Measurements from ENCODE around the gene MICAL2.
A peak's percentile ranks its signal among the peaks of the same experiment; 100 is the strongest.

MICAL2 gene, protein sequence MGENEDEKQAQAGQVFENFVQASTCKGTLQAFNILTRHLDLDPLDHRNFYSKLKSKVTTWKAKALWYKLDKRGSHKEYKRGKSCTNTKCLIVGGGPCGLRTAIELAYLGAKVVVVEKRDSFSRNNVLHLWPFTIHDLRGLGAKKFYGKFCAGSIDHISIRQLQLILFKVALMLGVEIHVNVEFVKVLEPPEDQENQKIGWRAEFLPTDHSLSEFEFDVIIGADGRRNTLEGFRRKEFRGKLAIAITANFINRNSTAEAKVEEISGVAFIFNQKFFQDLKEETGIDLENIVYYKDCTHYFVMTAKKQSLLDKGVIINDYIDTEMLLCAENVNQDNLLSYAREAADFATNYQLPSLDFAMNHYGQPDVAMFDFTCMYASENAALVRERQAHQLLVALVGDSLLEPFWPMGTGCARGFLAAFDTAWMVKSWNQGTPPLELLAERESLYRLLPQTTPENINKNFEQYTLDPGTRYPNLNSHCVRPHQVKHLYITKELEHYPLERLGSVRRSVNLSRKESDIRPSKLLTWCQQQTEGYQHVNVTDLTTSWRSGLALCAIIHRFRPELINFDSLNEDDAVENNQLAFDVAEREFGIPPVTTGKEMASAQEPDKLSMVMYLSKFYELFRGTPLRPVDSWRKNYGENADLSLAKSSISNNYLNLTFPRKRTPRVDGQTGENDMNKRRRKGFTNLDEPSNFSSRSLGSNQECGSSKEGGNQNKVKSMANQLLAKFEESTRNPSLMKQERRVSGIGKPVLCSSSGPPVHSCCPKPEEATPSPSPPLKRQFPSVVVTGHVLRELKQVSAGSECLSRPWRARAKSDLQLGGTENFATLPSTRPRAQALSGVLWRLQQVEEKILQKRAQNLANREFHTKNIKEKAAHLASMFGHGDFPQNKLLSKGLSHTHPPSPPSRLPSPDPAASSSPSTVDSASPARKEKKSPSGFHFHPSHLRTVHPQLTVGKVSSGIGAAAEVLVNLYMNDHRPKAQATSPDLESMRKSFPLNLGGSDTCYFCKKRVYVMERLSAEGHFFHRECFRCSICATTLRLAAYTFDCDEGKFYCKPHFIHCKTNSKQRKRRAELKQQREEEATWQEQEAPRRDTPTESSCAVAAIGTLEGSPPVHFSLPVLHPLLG

DNA sequence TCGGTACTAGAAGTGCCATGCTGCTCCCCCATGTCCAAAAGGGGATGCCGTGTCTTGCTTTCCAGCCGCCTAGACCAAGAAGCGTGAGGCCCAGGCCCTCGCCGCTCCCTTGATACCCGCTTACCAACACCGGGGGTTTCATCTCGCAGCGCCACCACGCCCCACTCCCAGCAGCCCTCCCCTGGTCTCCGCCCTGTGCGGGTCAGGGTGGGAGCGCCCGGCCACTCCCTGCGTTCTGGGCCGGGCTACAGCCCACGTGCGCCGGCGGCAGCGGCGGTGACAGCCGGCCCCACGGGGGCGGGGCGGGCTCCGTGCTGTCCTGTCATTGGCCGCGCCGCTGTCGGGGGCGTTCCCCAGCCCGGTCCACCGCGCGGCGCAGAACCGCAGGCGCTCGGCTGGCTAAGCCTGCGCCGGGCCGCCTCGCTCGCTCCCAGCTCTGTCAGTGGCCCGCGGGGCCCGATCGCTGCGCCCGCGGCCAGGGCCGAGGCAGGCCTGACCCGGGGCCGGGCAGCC is at the start of gene MICAL2:
TSS of gene MICAL2 (plus strand) at position 390 of the 513 bp plus-strand sequence. CDS start 51,566 bp downstream, outside the sequence.
- DNase-seq: peak; percentile 76 to 80

DNA sequence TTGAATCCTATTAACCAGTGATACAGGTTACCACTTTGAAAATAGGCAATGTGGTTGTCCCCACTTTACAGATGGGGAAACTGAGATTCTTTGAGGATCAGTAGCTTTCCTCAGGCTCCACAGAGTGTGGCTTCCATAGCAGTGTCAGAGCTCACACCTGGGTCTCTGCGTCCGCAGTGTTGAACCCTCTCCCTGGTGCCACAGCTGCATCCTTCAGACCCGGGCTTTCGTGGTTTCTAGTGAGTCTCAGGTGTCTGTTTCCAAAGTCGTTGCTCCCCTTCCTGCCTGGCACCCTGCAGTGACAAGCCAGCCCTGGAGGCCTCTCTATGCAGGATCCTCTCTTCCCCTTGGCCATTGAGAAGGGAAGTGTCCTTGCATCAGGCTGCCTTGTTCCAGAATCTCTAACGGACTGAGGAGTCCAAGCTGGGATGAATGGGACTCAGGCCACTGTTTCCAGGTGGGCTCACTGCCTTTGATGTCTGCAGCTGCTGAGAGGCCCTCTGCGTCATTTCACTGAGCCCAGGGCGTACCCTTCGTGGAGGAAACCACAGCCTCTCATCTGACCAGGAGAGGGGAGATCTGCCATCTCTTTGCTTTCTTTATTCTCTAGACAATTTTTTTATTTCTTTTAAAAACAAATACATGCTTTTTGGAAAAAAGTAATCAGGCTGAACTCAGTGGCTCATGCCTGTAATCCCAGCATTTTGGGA is 48.4 kb upstream of the MICAL2 start:
- no peak for DNase-seq

DNA sequence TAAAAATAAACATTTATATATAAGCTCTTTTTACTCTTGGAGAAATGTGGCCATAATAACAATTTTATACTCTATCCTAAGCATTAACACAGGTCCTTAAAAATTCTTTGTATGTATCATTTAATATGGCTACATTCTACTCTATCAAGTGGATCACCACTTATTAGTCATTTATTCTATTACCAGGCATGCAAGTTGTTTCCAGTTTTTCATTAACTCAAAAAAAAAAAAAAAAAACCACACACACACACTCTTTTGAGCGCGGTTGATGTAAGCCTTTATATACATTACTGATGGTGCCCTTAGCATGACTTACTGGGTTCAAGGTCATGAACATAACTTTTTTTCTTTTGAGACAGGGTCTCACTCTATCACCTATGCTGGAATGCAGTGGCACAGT is 47.1 kb upstream of the MICAL2 start:
- DNase-seq: no peak

DNA sequence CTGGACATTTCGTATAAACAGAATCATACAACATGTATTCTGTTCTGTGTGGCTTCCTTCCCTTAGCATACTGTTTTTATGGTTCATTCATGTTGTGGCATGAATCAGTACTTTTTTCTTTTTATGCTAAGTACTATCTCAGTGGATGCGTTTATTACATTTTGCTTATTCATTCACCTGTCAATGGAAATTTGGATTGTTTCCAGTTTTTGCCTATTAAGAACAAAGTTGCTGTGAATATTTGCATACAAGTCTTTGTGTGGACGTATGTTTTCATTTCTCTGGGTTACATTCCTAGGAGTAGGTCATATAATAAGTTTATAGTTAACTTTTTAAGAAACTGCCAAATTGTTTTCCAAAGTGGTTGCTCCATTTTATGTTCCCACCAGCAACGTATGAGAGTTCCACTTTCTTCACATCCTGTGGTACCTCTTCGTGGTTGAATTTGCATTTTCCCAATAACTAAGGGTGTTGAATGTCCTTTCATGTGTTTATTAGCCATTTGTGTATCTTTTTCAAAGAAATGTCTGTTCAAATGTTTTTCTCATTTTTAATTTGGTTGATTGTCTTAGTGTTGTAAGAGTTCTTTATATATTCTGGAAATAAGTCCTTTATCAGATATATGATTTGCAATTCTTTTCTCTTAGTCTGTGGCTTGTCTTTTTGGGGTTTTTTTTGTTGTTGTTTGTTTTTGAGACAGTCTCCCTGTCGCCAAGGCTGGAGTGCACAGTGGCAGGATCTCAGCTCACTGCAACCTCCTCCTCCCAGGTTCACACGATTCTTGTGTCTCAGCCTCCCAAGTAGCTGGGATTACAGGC is 46.0 kb upstream of the MICAL2 start:
- DNase-seq: no peak

DNA sequence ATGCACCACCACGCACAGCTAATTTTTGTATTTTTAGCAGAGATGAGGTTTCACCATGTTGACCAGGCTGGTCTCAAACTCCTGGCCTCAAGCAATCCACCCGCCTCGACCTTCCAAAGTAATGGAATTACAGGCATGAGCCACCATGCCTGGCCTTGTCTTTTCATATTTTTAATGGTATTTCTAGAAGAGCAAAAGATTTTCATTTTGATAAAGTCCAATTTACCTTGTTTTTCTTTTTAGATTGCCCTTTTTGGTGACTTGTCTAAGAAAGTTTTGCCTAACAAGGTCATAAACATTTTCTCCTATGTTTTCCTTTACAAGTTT is 45.5 kb upstream of the MICAL2 start:
- no peak for DNase-seq

DNA sequence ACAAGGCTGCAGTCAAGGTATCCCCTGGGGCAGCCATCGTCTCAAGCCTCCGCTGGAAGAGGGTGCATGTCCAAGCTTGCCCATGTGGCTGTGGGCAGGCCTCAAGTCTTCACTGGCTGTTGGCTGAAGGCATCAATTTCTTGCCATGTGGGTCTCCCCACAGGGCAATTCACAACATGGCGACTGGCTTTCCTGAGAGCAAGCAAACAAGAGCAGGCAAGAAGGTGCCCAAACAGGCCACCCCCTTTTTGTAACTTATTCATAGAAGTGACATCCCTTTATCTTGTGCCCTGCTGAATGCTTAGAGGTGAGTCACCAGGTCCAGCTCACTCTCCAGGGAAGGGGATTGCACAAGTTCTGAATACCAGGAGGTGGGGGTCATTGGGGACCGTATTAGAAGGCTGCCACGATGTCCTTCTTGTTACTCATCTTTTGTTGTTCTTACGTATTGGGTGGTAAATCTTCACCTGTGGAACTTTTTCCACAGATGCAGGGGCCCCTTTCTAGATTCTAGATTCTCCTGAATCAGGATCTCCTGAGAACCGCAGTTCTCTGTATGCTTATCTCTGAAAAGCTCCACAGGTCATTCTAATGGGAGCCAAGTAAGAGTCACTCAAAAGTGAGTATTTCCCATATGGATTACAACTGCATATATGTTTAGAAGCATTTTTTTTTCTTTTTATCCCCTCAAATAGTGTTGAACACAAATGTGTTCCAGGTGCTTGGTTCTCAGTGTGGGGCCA is 44.2 kb upstream of the MICAL2 start:
- DNase-seq: no peak

DNA sequence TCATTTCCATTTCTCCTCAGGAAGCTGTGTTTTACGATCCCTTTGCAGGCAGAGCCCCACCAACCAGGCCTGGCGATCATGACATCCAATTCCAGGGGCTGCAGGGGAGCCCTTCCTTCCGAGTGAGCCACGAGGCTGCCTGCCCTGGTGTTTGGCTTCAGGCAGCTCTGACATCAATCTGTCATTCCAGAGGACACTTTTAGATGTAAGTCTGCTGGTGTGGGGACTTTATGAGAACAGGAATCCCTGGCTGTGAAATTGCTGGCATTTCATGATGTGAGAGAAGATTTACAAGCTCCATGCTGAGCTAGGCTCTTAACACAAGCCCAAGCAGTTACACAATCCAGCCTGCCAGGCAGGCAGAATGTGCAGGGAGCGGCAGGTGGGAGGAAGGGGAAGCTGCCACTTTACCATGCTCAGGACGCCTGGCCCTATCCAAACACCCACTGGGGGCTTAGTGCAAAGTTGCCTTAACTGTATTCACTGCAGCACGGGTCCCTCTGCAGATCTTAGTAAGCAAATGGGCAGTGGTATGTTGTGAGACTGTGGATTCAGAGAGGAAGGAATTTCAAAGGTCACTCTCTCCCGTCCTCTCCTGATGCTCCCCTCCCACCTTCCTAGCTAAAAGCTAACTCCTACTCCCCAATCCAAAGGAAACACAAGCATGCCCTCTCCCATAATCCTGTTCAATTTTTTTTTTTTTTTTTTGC is 43.4 kb upstream of the MICAL2 start:
- DNase-seq: no peak

DNA sequence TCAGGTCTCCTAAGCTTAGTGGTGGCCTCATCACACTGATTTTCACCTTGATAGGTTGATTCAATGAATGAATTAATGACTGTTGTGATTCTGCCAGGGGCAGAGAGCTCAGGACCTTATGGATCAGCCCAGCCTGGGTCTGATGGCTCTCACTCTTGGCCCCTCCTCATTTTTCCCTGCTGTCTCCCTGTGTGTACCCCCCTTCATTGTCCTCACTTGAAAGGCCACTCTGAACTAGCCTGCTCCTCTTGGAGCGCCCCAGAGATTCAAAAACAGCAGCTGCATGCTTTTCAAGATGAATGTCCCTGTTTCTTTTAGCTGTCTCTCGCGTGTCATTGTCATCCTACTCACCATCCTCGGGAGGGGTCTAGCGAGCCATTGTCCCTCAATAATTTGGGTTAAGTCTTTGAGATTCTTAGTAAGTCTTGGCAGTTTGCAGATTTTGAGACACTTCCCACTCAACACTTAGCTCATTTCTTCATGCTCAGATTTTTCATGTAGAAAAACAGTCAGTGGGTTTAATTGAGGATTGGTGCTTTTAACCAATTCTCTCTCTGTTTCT is 42.5 kb upstream of the MICAL2 start:
- no peak for DNase-seq

DNA sequence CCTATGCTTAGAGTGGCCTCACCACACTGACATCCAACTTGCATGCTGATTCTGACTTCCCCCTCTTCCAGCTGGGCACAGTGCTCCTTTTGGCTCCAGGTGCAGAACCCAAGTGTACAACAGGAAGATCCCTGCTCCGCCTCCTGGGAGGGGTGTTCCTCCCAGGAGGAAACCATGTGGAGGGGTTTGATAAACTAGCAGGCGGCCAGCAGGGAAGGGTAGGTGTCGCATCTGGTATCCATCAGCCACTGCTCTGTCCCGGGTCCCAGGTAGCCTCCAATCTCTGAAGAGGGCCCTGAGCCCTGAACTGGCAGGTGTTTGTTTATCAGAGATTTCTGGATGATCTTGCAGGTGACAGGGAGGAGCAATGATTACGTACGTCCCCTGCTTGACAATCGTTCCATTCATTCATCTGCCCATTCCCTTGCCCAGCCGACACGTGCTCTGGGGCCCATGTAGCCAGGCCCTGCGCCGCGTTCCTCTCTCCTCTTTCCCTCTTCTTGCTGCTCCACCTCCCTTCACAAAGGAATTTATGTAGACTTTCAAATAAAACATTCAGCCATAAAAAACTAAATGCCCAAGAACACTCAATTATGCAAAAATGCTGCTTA is 41.2 kb upstream of the MICAL2 start:
- DNase-seq: no peak

DNA sequence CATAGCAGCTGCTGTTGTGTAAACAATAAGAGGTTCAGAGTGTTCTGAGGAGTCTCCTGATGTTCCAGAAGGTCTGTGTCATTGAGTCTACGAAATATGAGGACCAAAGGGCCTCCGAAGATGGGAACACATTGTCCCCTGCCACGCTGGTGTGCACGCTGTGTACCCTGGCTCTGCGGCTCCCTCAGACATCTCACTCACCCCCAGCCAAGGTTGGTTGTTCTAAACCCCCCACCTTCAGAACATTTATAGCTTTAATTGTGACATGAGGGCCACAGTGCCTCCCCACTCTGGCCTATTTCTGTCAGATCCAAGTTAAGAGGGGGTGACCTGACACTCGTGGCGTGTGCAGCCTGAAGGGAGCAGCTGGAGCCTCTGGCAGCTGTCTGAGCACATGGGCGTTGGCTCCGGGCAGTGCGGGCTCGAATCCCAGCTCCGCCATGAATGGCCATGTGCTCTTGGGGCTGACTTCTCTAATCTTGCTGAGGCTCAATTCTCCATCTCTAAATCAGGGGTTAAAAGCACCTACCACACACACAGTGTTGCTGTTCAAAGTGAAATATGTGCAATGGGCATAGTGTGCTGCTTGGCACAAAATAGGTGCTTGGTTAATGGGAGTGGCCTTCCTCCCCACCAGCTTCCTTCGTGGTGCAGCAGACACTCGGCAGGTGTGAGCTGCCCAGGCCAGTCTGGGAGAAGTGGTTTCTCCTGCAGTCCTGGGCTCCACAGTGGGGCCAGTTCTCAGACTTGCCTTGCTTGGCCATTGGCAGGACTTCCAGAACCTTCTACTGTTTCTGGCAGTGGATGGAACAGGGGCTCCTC is 39.7 kb upstream of the MICAL2 start:
- no peak for DNase-seq

DNA sequence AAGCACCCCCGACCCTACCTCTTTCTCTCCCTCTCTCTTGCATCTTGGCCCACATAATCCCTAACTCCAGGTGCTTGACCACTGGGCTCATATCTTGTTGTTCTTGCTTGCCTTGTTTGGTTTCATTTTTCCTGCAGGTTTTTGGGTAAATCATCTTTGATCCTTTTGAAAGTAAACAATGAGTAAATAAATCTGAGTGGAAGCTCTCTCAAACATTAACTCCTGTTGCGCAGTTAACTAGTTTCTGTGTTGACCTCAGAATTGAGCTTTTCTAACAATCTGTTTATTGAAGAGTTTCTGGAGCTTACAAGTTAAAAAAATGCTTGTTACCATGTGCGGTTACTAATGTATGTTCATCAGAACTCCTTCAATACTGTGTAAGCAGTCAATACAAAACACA is 38.8 kb upstream of the MICAL2 start:
- DNase-seq: no peak

DNA sequence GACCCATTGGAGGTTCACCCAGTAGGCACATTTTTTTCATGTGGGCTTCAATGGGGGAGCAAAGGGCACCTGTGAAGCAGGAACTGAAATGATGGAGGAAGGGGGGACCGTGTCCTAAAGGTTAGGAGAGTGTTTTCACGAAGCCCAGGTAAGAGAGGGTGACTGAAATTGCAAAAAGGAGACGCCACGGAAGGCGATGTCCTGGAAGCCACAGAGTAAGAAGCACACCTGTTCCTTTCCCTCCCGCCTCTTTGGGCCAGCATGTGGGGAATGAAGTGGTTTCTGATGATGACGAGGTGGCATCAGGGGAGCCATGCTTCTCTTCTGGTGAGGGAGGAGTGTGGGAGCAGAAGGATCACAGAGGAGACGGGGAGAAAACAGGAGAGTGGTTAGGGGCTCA is 37.0 kb upstream of the MICAL2 start:
- DNase-seq: no peak

DNA sequence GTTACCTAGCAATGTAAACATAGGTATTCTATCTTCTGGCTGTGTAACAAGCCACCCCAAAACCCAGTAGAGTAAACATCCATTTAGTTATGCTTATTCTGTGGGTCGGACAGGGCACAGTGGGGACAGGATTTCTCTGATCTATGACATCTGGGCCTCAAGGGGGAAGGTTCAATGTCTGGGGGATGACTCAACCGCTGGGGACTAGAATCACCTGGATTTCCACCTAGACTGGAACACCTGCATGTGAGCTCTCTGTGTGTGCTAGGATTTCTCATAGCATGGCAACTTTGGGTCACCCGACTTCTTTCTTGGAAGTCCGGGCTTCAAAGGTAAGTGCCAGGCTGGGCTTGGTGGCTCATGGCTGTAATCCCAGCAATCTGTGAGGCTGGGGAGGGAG is 36.5 kb upstream of the MICAL2 start:
- no peak for DNase-seq

DNA sequence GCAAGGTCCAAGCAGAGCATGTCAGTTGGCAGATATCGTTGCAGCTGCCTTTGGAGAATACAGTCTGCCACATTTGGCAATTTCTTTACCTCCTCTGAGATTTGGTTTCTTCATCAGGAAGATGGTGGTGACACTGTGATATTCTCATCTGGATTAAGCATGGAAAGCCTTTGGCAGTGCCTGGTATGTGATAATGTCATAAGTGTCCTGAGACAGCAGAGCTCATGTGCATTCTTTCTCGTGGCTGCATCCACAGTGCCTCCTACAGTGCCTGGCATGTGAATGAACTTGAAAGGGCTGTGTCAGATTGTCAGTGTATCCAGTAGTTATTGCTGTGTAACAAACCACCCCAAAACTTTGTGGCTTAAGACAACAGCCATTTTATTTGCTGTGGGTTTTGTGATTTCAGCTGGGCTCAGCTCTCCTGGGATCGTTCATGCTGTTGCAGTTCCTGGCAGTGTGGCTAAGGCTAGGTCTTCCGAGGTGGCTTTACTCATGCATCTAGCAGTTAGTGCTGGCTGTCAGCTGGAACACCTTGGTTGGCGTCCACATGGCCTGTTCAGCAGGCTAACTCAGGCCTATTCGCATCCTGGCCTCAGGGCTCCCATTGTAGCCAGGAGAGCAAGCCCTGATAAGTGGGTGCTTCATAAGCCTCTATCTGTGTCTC is 35.7 kb upstream of the MICAL2 start:
- no peak for DNase-seq

DNA sequence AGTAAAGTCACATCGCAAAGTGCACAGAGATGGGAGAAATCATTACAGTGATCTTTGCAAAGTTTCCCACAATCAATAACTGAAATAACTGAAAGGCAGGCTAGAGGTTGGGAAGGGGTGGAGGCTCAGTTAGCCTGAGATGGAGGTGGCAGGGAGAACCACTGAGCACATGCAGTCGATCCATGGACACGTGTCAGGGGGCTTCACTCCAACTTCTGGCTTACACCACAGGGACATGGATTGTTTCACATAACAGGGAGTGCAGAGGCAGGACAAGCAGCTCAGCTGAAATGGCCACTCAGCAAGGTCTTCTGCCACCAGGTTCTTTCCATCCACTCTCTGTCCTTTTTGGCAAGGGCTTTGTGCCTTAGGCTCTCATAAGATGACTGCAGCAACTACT is 35.1 kb upstream of the MICAL2 start:
- DNase-seq: no peak

DNA sequence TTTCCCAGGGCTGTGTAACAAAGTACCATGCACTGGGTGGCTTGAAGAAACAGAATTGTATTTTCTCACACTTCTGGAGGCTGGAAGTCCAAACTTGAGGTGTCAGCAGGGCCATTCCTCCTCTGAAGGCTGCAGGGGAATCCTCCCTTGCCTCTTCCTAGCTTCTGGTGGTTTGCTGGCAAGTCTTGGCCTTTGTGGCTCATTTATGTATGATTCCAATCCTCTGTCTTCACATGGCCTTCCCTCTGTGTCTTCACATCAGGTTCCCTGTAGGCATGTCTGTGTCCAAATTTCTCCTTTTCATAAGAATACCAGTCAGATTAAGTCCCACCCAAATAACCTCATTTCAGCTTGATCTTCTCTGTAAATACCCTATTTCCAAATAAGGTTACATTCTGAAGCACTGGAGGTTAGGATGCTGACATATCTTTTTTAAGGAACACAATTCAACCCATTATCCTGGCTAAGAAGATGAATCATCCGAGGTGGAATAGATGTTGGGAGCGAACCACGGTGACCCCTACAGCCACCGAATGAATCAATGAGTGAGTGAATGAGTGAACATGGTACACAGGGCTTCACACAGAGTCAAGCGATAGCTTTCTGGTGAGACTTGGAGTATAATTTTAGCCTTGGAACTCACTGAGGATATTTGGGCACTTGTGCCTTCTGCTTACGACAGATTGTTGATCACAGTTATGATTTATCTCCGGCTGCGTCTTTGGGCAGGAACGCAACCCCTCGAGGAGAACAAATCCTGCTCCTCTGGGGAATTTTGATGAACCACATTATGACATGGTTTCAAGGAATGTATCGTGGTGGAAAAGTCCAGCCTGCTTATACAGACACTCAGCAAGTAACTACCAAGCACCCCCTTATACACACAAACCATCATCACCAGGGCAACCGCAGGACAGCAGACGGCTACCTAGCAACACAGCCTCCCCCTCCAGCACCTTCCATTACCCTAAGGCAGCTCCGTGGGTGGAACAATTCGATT is 34.3 kb upstream of the MICAL2 start:
- no peak for DNase-seq
